GM12865 (cell line): ENCODE results near the gene SRSF12.
A peak's percentile ranks its signal among the peaks of the same experiment; 100 is the strongest.

Experiments
- DNase-seq: peaks from one replicate; pipeline ENCODE4 v3.0.0; 2010; ENCODE audit warnings: low read depth
- H3K4me3 ChIP-seq: 2 replicates; pipeline ENCODE4 v1.5.1; 2011; ENCODE audit warnings: mild to moderate bottlenecking, low read depth, low read length, control low read depth
- TF ChIP-seq, protein P1 (sequence below): IDR thresholded peaks from 2 replicates; pipeline ENCODE4 v1.5.1; 2011; ENCODE audit warnings: low read length, control low read depth, low read depth, inconsistent platforms; ENCODE audit not compliant: insufficient read depth; ENCODE audit errors: missing control alignments

SRSF12 gene

DNA sequence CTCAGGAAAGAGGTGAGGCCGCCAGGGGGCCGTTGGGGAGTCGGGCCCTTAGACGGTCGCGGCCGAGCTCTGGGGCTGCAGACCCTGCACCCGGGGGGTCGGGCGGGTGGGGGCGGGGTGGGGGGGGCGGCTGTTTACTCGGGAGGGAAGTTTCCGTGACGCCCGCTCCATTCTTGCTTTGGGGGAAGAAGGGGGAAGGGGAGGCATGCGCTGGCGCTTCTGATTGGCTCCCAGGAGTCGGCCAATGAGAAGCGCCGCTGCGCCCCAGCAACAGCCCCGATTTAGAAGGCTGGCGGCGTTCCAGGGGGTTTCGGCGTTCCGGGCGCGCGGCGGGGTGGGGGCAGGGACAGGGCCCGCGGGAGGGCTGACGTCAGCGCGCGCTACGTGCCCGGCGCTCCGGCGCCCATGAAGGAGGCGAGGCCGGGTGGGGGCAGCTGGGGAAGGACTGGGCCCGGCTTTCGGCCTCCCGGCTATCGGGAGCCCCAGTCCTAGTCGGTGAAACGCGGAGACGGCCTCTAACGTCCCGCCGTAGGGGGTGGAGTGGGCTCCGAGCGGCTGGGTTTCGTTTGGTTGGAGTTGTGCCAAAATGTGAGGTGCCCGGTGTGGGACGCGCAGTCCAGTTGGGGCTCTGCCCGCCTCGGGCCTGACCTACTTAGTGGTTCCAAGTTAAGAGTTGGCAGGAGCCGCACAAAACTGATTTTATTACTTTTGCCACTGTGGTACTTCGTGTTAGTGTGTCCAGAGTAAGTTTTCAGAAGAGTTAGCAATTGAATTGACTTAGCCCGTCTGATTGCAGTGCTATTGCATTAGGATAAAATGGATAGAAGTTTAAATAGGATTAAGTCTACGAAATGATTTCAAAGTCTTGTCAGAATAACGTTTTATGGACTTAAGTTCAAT, 36.2 kb downstream of the SRSF12 start:
- DNase-seq = peak; percentile 99
- peak overlapping the region; percentile 94 for H3K4me3 ChIP-seq
- TF ChIP-seq, protein P1, sequence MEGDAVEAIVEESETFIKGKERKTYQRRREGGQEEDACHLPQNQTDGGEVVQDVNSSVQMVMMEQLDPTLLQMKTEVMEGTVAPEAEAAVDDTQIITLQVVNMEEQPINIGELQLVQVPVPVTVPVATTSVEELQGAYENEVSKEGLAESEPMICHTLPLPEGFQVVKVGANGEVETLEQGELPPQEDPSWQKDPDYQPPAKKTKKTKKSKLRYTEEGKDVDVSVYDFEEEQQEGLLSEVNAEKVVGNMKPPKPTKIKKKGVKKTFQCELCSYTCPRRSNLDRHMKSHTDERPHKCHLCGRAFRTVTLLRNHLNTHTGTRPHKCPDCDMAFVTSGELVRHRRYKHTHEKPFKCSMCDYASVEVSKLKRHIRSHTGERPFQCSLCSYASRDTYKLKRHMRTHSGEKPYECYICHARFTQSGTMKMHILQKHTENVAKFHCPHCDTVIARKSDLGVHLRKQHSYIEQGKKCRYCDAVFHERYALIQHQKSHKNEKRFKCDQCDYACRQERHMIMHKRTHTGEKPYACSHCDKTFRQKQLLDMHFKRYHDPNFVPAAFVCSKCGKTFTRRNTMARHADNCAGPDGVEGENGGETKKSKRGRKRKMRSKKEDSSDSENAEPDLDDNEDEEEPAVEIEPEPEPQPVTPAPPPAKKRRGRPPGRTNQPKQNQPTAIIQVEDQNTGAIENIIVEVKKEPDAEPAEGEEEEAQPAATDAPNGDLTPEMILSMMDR = peak; percentile 13

DNA sequence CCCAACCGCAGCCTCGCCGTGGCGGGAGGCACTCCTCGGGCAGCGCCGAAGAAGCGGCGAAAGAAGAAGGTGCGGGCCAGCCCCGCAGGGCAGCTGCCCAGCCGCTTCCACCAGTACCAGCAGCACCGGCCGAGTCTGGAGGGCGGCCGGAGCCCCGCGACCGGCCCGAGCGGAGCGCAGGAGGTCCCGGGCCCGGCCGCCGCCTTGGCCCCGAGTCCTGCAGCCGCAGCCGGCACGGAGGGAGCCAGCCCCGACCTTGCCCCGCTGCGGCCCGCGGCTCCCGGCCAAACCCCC, 36.8 kb downstream of the SRSF12 start:
- peak overlapping the region; percentile 94 for H3K4me3 ChIP-seq
- TF ChIP-seq, protein P1 = no peak

DNA sequence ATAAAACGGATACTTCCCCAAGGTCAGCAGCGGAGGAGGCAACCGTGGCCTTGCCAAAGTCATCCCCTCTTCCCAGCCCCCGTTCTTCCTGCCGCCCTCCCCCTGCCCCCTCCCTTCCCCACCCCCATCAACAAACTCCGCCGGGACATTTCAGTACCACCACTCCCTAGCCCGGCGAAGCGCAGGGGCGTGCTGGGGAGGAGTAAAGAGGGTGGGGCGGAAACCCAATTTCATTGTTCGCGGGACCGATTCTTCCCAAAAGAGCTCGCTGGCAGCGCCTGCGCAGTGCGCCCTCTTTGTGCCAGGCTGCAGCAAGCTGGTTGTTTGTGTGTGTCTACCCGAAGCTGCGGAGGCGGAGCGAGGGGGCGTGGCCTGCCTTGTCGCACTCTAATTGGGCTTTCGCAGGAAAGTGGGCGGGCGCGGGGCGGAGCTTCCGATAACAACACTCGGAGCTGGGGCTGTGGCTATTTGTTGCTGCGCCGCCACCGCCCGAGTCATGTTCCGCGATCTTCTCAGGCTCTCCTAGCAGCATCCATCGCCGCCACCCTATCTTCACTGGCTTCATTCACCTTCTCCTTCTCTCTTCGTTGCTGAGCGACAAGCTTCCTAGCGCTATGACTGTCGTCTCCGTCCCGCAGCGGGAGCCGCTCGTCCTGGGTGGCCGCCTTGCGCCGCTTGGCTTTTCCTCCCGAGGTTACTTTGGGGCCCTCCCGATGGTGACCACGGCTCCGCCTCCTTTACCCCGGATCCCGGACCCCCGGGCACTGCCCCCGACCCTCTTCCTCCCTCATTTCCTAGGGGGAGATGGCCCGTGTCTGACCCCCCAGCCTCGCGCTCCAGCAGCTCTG, 37.4 kb downstream of the SRSF12 start, which contains the start of gene PNRC1:
PNRC1 (plus strand) TSS at position 471 of the 848 bp plus-strand sequence; CDS start at position 615, 144 bp downstream.
- H3K4me3 ChIP-seq = peak within 1 kb of the TSS; percentile 94
- DNase-seq = peak; percentile 100
- TF ChIP-seq, protein P1 = no peak

More for the DNA sequence above, 36.8 kb downstream of the SRSF12 start:
- DNase-seq = no peak

DNA sequence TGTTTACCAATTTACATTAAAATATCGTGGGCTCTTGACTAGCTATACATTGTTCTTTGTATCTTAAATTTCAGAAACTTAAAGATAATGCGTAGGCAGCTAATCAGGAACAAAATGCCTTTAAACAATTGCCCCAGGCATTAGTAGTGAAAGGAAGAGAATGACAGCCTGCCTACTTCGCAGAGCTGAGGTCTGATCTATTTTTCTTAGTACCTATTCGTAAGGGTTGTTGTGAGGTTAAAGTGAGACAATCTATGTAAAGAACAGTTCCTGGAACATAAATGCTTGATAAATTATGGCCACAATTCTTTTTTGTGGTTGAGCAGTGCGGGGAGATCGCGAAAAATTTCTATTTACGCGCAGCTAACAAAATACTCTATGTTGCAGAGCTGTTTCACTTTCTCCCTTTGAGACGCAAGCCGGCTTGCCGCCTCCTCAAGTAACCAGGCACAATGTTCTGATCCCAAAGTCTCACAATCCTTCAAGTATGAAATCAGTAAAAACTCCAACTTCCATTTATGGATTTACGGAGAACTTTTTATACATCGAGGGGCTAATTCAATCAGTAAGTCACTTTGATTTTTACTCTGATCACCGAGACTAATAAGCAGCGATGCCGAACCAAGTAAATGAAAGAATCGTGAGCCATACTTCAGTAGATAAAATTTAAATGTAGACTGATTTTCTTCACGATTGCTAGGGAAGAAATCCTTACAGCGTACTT, 38.2 kb downstream of the SRSF12 start:
- TF ChIP-seq, protein P1 = no peak
- peak overlapping the region; percentile 62 for H3K4me3 ChIP-seq
- DNase-seq = peak; percentile 74

DNA sequence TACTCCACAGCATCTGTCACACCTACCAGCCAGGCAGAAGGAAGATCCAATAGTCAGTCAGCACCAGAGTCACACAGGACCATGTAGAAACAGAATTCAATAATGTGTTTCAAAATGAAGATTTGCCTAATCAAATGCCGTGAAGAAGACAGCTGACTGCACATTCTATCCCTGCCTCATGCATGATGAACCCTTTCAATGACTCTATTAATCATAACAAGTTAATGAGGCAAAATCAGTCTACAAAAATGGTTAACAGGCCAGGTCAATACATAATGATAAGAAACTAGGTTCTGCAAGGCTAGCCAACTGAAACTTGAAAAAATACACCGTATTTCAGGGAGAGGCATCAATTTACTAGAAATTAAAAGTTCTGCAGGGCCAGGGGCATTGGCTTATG, 44.0 kb downstream of the SRSF12 start:
- no peak overlapping the region for H3K4me3 ChIP-seq
- TF ChIP-seq, protein P1 = no peak
- DNase-seq = no peak

DNA sequence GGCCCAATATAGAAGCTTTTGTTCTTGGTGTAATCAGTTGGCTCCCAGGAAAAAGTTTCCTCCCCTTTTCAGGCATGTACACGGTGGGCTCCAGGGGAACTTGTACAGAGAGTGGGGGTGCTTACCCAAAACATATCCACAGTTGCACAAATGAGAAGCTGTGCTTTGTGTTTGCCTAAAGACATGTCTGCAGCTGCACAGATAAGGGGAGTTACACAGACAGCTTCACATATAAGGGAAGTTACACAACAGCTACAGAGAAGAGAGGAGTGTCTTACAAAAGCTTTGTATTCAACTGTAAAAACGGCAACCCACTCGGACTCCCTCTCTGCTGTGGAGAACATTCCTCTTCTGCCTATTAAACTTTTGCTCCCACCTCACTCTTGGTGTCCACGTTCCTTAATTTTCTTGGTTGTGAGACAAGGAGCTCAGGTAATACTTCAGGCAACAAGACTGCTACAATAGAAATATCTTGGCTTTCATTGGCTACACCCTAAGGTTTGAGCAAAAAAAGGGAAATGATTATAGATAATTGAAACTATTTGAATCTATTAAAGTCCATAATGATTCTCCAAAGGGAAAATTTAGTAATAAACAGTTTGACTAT, 44.8 kb downstream of the SRSF12 start:
- no peak for DNase-seq
- H3K4me3 ChIP-seq = no peak overlapping the region
- TF ChIP-seq, protein P1 = no peak
